DMS79 treated with DMSO at 0.1 percent for 48 hours (cell line): ENCODE measurements around the gene DROSHA.
"Not testable (repeated sequence)": the region's sequence is repeated elsewhere in the genome, so short reads cannot be mapped to it uniquely, and the experiment has no call there.

Experiments used
- DNase-seq: peaks from one replicate; lab custom pipeline; 2025; lab: John Stamatoyannopoulos, UW

The DROSHA gene

DNA sequence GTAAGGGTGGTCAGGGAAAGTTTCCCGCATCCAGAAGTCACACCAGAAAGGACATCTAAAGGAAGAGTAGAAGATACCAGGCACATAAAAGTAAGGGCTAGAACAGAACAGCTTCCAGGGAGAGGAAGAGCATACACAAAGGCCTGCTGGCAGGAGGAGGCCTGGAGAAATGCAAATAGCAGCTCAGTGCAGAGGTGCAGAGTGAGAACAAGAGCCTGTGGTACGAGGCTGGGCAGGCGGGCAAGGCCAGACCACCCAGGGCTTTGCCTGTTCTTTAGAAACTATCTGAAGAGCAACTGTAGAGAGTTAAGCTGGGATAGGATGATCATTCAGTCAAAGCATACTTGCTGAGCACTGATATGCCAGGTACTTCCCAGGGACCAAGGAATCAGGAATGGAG is 115.3 kb downstream of the DROSHA start:
- DNase-seq: no peak

DNA sequence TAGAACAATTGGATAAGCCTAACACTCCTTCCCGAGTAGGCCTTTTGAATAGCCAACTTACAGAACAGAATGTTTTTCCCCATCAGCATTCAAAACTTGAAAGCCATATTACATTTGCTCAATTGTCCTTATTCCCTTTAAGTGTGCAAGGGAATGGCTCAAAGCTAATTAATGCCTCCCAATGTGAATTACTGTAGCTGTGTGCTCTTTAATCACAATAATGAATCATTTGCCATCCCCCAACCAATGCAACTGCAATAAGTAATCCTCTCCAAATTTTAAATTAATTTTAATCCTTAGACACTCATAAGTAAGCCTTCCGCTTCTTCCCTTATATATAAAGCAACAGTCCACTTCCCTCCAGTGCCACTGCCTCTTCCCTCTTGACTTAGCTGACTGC is 115.9 kb downstream of the DROSHA start:
- no peak for DNase-seq

DNA sequence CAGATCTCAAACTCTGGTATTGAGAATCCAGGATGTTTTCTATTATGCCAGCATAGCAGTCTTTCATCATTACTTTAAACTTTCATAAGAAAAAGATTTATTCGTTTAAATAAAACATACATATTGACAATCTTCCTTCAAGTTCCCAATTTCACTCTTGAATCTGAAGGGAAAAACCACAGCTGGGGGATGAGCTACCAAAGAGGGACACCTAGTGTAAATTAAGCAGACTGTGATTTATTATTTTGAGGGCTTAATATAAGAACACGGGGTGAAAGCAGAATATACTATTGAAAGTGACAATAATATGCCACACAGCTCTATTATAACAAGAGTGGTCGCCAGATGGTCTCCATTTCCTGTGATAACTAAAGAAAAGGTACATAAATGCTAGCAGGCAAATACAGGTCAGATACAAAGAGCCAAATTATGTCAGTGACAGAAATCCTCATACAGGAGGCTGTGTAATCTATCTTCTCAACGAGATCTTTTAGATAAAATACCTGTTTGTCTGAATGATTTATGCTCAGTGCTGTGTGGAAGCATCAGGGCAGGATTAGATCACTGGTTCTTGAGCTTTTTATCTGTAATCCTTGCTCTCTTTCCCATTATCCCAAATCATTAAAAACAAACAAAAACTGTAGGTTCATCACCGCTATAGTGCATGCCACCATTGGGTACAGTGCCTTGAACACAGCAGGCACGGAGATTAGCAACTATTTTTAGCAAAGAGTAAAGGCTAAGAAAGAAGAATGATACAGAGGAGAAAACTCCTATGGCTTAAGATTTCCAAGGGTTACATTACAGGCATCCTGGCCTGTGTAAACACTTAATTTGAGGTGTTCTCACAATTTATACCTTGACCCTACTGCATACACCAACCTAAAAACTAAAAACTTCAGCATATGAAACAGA is 116.6 kb downstream of the DROSHA start:
- DNase-seq: no peak

DNA sequence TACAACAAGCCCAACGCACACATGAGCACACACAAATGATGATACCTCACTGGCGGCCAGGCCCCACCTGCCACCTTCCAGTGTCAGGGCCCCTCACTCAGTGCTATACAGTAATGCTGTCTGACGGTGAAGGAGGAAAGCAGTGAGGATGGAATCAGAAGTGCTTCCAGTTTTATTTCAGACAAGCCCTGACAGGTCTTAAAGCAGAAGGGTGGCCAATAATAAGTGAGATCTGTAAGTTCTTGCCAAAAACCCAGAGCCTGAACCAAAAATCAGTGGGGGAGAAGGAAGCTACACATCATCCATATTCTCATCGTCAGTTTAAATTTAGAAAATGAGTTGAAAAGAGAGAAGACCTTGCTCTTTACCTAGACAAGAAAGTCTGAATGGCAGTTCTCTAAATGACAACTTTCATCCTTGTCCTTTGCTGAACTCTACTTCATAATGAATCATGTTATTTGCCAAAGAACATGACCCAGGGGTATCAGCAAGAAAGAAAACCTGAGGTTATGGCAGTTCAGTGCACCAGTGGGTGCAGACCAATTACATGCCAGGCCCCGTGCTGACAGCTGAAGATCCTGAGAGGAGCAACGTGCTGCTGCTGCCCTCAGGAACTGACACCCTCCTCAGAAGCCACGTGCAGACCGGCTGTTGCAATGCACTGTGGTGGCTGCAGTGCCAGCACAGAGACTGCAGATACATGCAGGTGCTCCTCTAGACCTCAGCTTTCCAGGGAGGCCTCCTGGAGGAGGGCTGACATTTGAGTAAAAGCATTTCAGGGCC is 118.7 kb downstream of the DROSHA start:
- no peak for DNase-seq

DNA sequence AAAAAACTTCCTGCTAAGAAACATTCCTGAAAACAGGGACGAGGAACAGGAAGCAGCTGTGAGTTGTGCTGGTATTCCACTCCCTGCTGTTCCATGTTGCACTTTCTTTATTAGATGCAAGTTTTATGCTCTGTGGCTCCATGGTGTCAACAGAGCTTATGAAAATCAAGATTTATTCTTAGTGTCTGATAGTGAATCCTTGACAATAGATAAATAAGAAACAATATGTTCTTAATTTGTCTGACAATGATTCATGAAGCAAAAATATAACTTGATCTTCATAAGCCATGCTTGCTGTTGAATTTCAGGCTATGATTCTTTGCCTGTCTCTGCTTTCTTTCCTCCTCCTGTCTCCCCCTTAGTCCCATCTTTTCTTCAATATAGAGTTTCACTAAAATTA is 119.6 kb downstream of the DROSHA start:
- no peak for DNase-seq

DNA sequence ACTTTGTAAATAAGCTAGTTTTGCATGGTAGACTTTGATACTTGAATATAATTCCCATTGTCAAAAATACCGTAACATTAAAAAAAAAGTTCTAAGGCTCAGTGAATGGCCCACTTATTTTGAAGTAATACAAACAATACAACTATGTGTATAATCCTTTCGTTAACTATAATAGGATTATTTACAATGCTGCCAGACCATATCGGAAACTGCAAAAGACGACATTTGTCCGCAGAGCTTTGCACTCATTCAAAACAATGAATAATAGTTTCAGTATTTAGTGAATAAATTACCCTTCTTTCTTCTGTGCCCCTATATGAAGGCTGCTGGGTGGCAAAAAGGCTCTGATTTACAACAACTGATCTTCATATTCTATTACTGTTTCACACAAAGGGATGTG is 121.8 kb downstream of the DROSHA start:
- DNase-seq: no peak

DNA sequence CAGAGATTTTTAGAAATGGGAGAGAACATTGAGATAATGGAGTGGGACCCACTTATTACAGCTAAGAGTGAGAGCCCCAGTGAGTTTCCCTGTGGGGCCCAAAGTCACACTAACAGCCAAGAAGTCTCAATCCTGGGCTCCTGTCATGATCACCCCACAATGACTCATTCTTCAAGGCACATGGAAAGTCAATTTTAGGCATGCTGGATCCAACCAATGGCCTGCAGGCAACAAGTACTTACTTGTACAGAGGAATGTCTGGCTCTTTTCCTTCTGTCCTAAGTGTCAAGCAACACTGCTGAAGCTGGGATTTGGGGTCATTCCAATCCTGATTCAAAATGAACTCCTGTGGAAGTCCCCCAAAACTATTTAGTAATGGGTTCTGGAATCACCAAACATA is 123.1 kb downstream of the DROSHA start:
- no peak for DNase-seq

DNA sequence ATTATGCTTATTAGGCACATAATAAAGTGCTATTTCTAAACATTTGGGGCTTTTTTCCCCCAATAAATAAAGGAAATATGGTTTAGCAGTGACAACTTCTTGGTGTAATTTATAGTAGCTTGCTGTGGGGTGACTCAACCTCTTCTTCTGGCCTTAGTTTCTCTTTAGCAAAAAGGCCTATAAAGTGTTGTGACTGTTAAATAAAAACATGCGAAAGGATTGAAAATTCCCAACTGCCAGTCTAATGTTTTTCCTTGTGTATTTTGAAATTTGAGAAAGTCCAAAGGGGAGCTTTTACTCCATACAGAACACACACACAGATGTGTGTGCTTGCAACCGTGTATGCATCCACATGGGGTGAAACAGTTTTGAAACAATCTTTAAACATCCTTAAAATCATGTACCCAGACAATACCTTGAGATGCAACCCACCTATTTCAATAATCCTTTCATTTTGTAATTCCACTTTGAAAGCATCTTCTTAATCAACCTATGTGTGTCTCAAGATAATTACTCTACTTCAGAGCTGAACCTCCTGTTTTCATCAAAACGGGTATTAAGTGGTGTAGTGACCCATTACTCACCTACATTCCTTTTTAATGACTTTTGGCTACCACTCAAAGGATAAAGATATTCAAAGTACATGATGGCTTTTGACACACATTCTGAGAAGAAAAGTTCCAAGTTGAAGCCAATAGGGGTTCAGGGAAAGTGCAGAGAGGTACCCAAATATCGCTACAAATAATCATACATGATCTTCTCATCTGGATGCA is 123.8 kb downstream of the DROSHA start:
- no peak for DNase-seq

DNA sequence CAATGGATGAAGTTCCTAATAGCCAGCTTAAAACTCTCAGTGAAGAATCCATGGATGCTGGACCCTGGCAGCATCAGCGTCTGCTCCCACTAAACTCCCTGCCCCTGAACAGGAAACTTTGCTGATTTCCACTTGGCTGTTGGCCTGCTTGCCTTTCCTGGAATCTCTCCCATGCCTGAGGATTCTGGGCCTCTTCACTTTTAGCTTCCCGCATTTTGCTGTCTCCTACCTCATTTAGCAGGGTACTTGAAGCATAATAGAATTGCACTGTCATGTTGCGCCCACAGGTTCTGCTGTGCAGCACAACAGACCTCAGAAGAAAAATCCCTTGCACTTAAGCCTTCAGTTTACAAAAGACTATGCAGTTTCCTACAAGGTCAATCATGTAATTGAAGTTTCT is 127.6 kb downstream of the DROSHA start:
- no peak for DNase-seq

DNA sequence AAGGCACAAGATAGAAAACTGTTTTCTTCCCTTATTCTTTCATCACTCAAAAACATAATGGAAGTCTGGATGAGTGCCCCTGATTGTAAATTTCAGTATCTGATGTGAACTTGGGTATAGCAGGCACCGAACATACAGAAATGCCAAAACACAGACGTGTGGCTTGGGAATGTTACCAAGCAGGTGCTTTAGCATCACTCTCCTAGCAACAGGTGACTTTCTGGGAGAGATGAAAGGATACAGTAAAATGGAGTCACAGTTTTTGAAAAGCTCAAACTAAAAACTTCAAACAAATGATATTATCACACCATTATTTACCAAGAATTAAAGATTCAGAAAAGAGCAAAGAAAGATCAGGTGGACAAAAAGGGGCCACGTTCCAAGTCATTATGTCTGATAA is 130.2 kb downstream of the DROSHA start:
- DNase-seq: no peak

DNA sequence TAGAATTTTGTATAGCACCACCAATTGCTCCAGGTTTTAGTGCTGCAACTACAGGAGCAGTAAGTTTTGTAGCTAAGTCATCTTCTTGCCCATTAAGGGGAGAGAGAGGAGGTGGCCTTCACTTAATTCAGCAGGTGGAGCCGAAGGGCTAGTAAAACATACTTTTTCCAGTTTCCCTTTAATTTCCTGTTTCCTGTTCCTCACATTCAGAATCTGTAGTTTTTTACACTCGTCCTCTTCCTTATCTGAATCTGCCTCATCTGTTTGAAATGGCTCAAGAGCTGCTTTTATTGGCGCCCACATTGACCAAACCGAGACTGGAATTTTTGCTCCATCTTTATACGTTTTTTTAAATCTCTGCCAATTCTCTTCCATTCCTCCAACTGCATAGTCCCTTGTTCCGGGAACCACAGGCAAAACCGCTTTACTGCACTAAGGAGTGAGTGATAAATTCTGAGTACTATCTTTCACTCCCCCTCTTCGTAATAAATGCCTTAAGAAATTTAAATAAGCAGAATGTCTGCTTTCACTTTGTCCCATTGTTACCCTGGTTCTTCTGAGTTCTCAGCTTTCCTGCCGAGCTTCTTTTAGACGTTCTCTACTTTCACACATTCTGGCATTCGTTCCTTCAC is 133.9 kb downstream of the DROSHA start:
- no peak for DNase-seq

DNA sequence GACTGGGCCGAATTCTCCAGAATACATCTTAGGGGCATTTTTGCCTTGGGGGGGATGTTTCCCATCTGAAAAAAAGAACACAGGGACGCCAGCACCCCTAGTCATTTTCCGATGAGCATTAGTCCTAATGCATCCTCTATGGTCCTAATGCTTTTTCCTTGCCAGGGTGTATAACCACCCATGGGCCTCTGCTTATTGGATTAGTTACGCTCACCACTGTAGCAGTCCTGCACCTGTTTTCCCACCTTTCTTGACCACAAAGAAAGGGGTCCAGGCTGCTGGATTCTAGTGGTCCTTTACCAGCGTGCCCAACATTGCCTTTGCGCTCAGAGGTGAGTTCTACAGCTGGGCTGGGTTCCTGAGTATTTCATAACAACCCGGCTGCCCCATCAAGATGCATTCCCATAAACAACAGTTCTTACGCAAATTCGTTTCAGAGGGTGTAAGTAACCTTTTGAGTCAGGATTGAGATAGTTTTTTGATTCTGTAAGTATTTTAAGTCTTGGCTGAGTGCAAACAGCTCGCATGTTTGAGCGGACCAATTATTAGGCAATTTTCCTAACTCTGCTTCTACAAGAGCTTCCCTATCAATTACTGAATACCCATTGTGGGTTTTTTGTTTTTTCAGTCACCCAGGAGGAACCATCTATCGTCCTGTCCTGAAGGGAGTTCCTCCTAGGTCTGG is 135.1 kb downstream of the DROSHA start:
- DNase-seq: no peak

DNA sequence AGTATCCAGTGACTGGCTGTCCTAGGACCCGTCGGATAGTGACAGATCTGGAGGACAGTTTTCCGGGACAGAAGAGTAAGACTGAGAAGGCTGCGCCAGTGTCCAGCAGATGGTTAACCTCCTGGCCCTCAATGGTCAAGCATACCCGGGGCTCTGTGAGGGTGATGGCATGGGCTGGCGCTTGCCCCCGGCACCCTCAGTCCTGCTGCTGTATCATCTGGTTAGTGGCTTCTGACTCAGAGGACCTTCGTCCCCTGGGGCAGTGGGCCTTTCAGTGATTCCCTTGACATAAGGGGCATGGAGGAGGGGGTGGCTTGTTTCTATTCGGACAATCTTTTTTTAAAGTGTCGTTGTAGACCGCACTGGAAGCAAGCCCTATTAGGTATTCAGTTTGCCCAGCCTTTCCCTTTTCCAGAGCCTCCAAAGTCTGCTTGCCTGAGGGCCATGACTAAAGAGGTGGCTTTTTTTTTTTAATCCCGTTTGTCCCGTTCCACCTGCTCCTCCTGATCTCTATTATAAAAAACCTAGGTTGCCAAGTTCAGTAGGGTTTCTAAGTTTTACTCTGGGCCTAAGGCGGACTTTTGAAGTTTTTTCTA is 136.3 kb downstream of the DROSHA start:
- DNase-seq: not testable (repeated sequence)

DNA sequence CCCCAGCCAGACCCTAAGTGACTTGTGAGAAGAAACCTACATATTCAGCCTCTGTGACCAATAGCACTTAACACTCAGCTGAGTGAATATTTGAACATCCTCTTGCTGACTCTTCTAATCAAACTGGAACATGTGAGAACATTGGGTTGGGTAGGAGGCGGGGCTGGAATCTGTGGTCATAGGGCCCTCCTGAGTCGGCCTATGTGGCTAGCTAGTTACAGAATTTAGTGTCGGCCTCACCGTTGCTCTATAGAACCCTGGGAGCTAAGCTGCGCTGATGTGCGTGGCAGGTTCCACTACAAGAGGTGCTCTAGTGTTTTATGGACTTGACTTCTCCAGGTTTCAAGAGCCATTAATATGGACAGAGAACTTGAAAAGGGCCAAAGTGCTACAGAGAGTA is 138.8 kb downstream of the DROSHA start:
- peak; percentile 52 for DNase-seq

DNA sequence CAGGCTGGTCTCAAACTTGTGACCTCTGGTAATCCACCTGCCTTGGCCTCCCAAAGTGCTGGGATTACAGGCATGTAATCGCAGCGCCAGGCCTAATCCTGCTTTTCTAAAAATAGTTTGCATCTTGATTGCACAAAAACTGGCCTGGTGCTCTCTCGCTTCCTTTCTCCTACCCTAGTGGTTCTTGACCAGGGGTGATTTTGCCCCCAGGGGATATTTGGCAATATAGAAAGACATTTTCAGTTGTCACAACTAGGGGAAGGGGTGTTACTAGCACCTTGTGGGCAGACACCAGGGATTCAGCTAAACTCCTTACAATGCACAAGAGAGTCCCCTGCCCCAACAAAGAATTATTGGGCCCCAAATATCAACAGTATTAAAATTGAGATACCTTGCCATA is 139.8 kb downstream of the DROSHA start:
- no peak for DNase-seq

DNA sequence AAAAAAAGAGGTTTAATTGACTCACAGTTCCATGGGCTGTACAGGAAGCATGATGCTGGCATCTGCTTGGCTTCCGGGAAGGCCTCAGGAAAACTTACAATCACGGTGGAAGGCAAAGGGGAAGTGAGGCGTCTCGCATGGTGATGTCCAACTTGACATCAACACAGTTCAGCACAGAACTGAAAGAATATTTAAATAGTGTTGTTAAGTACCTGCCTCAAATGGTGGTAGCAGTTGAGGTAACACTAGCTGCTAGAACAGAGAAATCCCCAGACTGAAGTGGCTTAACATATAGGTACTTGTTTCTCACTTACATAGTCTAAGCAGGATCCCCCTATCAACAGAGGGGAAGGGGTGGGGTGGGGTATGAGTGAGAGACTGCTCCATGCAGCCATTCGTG is 141.6 kb downstream of the DROSHA start:
- DNase-seq: no peak

DNA sequence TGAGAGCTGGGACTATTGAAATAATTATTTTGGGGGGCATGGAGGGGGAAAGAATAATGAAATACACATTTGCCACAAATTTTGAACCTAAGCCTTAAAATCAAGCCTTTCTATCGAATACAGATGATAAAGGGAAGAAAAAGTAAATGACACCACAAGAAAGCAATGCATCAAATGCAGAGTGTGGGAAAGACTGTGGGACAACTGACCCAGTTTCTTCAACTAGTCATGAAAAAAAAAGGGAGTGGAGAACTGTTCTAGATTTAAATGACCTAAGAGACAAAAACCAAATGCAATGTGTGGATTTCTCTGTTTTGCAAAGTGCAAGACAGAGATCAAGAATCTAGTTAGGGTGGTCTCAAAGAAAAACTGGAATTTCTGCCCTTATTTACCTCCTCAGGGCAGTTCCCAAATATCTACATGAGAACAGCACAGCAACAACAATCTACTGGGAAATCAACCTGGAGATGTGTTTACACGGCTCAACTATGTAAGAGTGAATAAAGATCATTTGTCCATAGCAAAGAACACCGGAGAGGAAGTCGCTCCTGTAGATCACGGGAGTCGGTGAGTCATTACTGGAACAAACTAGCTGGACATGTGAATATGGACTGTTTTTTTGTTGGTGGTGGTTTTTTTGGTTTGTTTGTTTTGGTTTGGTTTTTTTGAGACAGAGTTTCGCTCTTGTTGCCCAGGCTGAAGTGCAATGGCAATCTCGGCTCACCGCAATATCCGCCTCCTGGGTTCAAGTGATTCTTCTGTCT is 145.9 kb downstream of the DROSHA start:
- DNase-seq: no peak

DNA sequence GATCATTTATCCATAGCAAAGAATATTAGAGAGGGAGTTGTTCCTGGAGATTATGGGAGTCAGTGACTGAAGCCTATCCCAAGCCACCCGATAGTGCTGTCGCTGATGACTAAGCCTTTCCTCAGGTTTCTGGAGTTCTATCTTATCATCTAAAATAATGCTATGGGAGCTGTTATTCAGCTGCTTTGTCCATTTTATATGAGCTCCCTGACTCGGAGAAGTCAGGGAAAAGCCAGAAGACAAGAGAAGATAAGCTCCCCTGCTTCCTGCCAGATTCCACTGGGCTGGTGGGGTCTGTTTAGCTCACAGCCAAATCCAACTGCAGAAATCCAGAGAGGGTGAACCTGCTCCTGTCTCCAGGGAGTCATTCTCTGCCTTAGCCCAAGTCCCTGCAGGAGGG is 148.2 kb downstream of the DROSHA start:
- DNase-seq: no peak

DNA sequence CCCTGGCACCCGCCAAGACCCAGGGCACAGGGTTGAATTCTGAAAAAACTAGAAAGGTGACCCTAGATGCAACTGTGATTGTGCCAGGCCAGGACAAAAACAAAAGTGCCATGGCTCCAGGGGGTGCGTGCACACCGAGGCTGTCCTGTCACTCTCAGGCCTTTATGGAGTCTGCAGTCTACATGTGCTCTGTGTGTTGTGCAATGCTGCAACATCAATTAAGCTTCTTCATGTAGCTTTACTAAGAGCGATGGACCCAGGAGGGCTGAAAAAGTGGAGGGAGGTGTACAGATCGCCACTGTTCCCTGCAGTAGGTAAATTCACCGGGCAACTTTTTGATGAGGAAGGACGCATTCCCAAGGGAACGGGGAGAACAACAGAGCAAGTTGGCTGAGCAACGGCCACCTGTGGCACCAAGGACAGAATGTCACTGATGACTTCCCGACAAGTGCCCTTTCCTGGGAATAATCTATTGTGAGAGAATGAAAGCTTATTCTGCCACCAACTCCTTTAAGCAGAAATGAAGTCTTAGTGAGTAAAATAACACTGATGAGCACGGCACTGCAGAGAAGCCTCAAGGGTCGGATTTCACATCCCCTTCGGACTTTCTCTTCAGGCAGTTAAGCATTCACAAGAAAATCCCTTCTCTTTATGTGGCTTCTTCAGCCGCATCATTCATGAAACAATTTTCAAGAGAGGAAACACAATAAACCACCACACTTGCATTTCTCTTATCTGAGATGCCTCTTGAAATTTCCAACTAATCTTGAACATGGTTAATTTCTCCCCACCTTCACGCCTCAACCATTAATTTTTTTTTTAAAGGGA is 149.6 kb downstream of the DROSHA start:
- peak; percentile 4 for DNase-seq
